T-helper 1 cell treated with Interleukin-12 subunit alpha and Interleukin-12 subunit beta and Interleukin-4 antibody, amounts not matched to agents 30 ng/mL and 1 ng/mL, for 36 hours (primary cell): ENCODE measurements around the gene ITGB3BP. TPM values are rescaled to one million over a fixed set of nuclear protein-coding genes. Genes with fewer than 3 reads are reported as not detected.
"Not testable (repeated sequence)": the region's sequence is repeated elsewhere in the genome, so short reads cannot be mapped to it uniquely, and the experiment has no call there.

Experiments used
- intact Hi-C: fragments of 100-400 bp; cut with micrococcal nuclease; formaldehyde crosslinking; loops from one replicate; pipeline ENCODE4 v1.15.1; 2024
- total RNA-seq: library from RNA; stranded (reverse); gene quantifications from 2 replicates; pipeline ENCODE4 v1.2.3, GENCODE V29; 2022

ITGB3BP gene
- 38.4 and 39.3 TPM in 2 replicates for total RNA-seq

DNA sequence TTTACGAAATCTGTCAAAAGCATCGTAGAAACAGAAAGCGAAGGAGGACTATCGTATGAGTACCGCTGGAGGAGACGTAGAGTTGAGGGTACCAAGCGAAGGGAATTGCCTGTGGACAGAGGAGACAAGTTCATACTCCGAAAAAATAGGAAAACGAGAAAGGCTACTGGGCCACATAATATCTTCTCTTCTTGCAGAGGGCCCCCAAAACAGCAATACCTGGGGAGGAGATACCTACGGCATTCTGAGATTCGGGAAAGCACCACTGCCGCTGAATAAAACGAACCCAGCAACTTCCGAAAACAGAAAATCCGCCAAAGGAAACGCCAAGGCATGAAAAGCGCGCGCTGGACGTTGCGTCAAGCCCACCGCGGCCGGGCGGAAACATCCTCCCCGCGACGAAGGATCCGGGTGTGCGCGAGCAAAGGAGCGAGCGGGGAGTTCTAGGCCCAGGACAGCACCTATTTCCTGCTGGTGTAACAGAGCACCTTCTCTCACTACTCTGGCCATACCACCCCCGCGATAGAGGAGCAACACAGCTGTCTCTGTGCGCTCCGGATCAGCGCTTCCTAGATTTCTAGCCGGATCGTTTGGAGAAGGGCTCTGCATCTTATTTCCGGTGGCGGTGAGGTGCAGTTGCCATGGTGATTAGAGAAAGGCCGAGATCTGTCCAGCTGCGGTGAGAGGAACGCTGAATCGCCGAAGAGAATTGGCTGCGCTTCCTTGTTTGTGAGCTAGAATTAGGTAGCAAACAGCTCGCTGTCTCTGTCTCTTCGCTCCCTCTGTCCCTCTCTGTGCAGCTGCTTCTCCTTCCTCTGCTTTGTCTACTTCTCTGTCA is at the start of gene ITGB3BP, which contains the start of gene EFCAB7:
ITGB3BP (minus strand) TSS at position 335 of the 838 bp plus-strand sequence; CDS start at position 243, 92 bp downstream.
EFCAB7 (plus strand) TSS at position 635 of the 838 bp plus-strand sequence. CDS start 2,048 bp downstream, outside the sequence.
- intact Hi-C loops, result loop anchor here (1.0 to 10.0 kb wide), 11 partner anchors 71 to 1624 kb away; partner anchors contain the start of genes AK4, ALG6, ATG4C and DOCK7

DNA sequence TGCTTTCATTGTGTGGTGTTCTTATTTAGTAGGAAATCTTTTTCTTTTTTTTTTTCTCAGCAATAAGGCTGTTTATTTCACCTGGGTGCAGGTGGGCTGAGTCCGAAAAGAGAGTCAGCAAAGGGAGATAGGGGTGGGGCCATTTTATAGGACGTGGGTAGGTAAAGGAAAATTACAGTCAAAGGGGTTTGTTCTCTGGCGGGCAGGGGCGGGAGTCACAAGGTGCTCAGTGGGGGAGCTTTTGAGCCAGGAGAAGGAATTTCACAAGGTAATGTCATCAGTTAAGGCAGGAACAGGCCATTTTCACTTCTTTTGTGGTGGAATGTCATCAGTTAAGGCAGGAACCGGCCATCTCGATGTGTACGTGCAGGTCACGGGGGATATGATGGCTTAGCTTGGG is 49.7 kb upstream of the ITGB3BP start:
- intact Hi-C loops, result not testable (repeated sequence)

GRCh38 chr1:63569640-63570316 is 46.8 kb upstream of the ITGB3BP start:
- intact Hi-C loops, result no loop called here

GRCh38 chr1:63569068-63569467 is 46.0 kb upstream of the ITGB3BP start:
- intact Hi-C loops, result no loop called here

DNA sequence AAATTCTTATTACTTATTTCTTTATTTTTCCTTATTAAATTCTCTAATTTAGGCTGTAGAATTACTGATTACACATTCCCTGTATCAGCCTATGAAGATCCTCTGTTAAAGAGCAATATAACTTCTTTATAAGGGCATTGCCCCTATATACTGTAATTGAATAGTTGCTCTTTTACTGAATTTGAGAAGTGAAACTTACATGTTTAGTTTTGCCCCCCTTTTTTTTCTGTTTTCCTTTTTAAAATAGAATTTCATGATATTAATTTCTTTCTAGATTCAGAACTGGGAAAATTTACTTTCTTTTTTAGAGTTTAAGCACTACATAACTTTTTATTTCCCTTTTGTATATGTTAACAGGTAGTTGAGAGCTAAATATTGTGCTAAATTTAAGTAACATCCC is 40.7 kb upstream of the ITGB3BP start:
- intact Hi-C loops, result no loop called here

GRCh38 chr1:63559357-63559756 is 36.3 kb upstream of the ITGB3BP start:
- intact Hi-C loops, result loop anchor here (5.0 kb wide), 1 partner anchor 578 kb away; no protein-coding TSS in a partner anchor

DNA sequence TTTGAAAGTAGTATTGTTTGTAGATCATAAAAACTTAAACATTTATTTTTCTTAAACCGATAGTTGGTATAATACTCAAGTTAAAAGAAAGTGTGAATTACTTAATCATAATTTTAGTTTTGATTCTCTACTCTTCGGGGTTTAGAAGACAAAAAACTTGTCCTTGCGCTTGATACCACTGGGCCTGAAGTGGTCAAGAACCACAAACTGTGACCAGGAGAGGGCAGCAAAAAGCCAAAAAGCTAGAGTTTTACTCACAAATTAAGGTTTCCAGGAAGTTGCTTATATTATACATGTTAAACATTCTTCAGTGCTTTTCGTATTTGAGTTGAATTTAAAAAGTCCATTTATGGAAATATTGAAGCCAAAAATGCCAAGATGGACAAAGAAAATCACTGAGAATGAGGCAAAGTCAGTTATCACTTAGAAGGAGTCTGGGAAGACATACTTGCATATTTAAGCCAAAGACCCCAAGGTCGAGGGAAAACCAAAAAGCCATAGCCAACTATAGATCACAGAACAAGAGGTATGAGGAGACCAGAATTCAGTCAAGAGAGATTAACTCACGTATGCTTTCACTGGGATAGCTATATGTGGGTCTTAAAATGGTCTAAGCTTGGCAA is 34.5 kb upstream of the ITGB3BP start:
- intact Hi-C loops, result loop anchor here (1.0 to 5.0 kb wide), 2 partner anchors 580 to 689 kb away; no protein-coding TSS in a partner anchor

DNA sequence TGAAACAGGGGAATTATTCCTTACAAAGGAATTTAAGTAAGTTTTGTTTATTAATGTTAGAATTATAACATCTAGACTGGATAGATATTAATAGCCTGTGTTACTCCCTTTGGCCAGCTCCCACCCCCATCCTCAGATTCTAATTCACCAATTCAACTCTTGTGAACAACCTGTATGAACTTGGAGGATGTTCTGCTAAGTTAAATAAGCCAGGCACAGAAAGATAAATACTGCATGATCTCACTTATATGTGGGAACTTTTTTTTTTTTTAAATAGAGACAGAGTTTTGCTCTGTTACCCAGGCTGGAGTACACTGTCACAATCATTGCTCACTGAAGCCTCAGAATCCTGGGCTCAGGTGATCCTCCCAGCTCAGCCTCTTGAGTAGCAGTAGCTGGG is 32.5 kb upstream of the ITGB3BP start:
- intact Hi-C loops, result loop anchor here (5.0 kb wide), 1 partner anchor 582 kb away; no protein-coding TSS in a partner anchor

DNA sequence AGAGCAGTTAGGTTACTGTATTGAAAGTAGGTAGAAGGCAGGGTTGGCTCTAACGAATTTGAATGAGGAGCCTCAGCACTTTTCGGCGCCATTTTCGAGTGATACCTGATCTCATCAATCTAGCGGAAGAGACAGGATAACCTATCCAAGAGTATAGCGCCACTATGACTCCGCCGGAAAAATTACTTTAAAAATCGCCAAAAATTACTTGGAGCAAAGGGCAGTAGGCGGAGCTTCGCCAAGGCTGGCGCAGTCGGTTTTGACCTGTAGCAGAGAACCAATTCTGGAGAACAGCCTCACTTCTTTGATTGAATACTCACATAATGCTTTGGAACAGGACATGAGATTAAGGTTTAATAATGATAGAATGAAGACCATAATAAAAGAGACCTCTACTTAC is 25.9 kb upstream of the ITGB3BP start:
- intact Hi-C loops, result no loop called here

DNA sequence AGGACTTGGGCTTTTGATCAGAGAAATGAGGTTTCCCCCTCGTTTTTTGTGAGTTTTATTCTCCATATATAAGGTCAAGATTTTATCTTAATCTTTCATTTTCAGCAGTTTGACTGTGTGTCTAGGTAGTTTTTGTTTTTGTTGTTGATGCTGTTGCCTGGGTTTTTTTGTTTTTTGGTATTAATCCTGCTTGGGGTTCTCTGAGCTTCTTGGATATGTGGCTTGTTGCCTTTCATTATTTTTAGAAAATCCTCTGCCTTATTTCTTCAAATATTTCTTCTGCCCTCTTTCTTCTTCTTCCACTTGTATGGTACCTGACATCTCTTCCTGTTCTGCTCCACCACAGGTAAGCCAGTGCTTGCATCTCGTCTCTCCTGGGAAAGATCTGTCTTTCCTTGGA is 25.3 kb upstream of the ITGB3BP start:
- intact Hi-C loops, result no loop called here

DNA sequence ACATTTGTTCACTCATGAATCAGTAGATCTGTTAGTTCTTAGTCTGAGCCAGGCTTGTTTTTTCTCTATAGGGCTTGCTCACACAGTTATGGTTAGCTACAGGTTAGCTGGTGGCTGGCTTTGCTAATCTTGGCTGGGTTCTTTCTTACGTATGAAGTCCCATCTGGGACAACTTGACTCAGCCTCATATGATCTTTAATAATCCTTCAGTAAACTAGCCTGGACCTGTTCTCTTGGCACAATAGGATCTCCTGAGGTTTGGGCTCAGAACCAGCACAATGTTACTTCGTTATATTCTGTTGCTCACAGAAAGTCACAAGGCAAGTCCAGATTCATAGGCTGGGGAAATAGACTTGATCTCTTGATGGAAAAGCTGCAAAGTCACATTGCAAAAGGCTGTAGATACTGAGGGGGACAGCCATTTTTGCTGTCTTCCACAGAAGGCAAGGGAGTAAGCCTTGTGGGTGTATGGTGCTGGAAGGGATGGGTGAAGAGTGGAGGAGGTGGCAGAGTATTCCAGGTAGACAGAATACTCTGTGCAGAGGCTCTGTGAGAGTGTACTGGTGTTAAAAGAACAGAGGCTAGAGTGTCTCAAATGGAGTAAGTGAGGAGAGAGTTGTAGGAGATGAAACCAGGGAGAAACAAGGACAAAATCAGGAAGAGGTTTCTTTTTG is 24.7 kb upstream of the ITGB3BP start:
- intact Hi-C loops, result no loop called here

DNA sequence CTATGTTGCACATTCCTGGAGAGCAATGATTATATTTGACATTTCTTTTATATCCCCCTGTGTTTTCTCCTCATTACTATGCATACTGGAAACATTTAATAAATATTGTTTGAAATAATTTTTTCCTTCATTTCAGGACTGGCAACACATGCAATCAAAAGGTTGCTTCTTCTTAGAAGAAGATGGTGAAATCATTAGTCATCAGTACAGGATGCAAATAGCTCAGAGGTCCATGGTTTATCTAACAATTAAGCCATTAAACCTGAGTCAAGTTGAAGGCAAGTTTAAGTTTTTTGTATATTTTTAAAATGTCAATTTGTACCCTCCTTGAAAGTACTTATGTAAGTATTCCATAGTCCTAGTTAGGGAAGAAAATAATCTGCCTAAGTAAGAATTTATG is 22.8 kb upstream of the ITGB3BP start:
- intact Hi-C loops, result no loop called here

DNA sequence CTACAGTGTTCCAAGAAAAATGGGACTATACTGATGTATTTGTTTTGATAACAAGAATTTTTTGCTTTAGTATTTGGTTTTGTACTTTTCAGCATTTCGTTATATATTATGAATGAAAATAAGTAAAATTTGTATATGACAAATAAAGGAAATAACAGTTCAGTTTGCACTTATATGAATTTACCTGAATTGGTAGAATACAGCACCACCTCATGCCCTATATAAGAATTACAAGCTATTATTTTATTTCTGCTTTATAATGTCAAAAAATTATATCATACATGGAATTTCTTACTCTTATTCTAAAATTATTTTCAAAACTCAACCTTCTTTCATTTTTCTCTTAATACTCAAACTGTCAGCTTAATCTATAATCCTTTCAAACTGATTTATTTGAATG is 14.9 kb upstream of the ITGB3BP start:
- intact Hi-C loops, result loop anchor here (1.0 kb wide), 2 partner anchors 211 to 697 kb away; no protein-coding TSS in a partner anchor

DNA sequence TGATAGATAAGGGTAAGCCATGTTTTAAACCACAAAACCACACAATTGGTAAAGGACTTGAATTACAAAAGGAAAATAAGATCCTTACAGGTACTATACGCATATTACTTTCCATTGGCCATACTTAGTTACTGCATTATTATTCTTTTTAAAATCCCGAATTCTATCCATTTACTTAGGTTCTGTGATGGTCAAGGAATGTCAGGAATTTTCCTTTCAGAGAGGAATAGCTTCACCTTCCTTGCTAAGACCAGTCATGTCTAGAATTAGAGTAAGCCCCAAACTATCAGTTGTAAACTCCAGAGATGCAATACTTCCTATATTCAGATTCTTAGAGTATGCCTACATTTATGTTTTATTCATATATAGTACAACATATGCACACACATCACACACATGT is 14.0 kb upstream of the ITGB3BP start:
- intact Hi-C loops, result no loop called here

DNA sequence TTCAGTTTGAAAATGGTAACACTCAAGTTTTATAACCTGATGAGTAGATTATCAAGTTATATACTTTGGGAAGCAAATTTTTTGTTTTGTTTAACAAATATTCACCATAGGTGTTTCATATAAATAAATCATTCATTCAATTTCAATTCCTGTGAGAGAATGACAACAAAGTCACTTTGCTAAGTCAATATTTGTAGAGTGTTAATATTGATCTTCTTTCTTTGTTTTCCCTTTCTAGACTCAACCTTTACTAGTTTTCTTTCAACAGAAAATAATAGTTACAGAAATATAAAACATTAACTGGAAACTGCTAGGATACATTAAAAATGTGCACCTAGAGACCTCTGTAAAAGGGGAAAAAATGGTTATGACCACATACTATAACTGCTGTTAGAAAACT is 11.4 kb upstream of the ITGB3BP start:
- intact Hi-C loops, result no loop called here

GRCh38 chr1:63533931-63534330 is 10.9 kb upstream of the ITGB3BP start:
- intact Hi-C loops, result no loop called here

- intact Hi-C loops, result no loop called here
Observed at GRCh38 chr1:63532727-63533126, 9.7 kb upstream of the ITGB3BP start.

DNA sequence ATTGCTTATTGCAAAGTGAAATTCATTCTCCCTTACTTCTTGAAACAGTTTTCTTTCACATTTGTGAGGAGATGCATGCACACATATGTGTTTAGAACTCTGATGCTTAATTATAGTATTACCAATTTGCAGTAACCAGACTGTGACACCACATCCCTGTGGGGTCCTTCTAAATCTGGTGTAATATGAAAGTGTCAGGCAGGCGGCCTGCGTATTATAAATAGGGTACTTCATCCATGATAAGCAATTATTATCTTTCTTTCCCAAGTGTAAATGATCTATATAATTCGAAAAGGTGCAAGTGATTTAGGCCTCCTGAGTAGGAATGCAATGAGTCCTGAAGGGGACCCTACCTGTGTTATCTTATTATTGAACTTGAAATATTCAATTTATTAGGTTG is 1.2 kb upstream of the ITGB3BP start:
- intact Hi-C loops, result loop anchor here (5.0 to 10.0 kb wide), 4 partner anchors 197 to 1623 kb away; partner anchors contain the start of genes AK4 and DOCK7

DNA sequence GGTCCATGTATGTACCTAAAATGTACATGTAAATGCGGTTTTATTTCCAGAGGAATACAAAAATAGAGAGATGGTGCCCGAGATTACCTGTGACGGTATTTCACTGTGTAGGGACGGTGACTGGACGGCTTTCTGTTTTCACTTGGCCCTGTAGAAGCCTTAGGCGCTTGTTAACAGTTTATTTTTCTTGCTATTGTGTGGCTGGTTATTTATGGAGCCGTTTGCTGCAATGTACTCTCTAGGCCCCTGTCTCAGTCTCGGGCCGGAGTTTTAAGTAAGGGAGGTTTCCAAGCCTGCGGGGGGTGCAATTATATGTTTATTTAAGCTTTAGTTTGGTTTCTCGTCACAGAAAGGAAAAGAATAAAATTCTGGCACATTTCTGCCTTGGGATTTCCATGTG is 713 bp upstream of the ITGB3BP start:
- intact Hi-C loops, result loop anchor here (1.0 to 10.0 kb wide), 11 partner anchors 71 to 1624 kb away; partner anchors contain the start of genes AK4, ALG6, ATG4C and DOCK7

DNA sequence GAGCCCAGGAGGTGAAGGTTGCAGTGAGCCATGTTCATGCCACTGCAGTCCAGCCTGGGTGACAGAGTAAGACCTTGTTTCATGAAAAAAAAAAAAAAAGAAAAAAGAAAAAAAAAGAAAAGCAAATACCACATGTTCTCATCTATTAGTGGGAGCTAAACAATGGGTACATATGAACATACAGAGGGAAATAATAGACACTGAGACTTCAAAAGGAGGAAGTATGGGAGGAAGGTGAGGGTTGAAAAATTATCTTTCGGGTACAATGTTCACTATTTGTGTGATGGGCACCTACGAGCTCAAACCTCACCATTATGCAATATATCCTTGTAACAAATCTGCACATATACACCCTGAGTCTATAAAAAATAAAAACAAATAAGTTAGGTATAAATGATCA is 6.4 kb downstream of the ITGB3BP start:
- intact Hi-C loops, result no loop called here

DNA sequence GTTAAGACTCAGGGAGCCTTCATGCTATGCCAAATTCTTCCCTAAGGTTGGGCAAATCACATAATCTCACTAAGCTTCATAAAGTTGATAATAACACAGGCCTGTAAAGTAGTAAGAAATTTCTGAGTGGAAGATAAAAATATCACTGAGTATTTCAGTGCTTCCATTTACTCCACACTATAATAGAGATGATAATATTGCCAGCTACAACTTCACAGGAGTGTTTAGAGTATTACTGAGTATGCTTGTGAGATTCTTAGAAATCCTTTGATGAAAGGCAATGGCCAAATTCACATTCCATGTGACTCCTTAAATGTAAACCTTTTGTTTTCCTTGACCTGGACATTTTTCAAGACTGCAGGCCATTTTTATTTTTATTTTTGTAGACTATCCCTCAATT is 10.4 kb downstream of the ITGB3BP start:
- intact Hi-C loops, result no loop called here
